ENCODE measurements around the gene BUB1B.
"Not testable (repeated sequence)": the region's sequence is repeated elsewhere in the genome, so short reads cannot be mapped to it uniquely, and the experiment has no call there.

BUB1B gene

GRCh38 chr15:40163657-40164416, 3.0 kb downstream of the BUB1B start:
- intact Hi-C loops (cut with DNase I): loop anchor here (5.0 kb wide), 1 partner anchor 57 kb away; the partner anchor contains the start of gene BMF
- no peak for DNase-seq

- DNase-seq; intact Hi-C loops (cut with DNase I): not testable (repeated sequence)
These were observed 6.5 kb downstream of the BUB1B start for GRCh38 chr15:40167374-40167773.

GRCh38 chr15:40175160-40175559, 14.3 kb downstream of the BUB1B start:
- intact Hi-C loops (cut with DNase I): no loop called here
- no peak for DNase-seq

GRCh38 chr15:40182358-40183029, 21.6 kb downstream of the BUB1B start:
- DNase-seq: no peak
- intact Hi-C loops (cut with DNase I): no loop called here

- intact Hi-C loops (cut with DNase I): no loop called here
- DNase-seq: no peak
These were observed 23.0 kb downstream of the BUB1B start for GRCh38 chr15:40183636-40184463.

- intact Hi-C loops (cut with DNase I): no loop called here
- DNase-seq: peak in 16 of 42 donors; percentile 7 to 51 (median 18)
These were observed 29.7 kb downstream of the BUB1B start for GRCh38 chr15:40190591-40190990.

- peak in 40 of 42 donors; percentile 20 to 83 (median 49) for DNase-seq
- intact Hi-C loops (cut with DNase I): no loop called here
These were observed 32.1 kb downstream of the BUB1B start for GRCh38 chr15:40192942-40193341.

GRCh38 chr15:40197434-40197833, 36.6 kb downstream of the BUB1B start:
- intact Hi-C loops (cut with DNase I): no loop called here

GRCh38 chr15:40198355-40199085, 37.7 kb downstream of the BUB1B start:
- intact Hi-C loops (cut with DNase I): no loop called here
- DNase-seq: no peak

More at GRCh38 chr15:40197434-40197833, 36.6 kb downstream of the BUB1B start:
- DNase-seq: no peak

- intact Hi-C loops (cut with DNase I): no loop called here
- DNase-seq: no peak
These were observed 43.2 kb downstream of the BUB1B start for GRCh38 chr15:40204100-40204499.

GRCh38 chr15:40217166-40217824, 56.4 kb downstream of the BUB1B start:
- intact Hi-C loops (cut with DNase I): loop anchor here (2.0 kb wide), 1 partner anchor 56 kb away; no protein-coding TSS in a partner anchor
- peak in 22 of 42 donors; percentile 12 to 78 (median 54) for DNase-seq

GRCh38 chr15:40219801-40220200, 58.9 kb downstream of the BUB1B start:
- no peak for DNase-seq
- intact Hi-C loops (cut with DNase I): no loop called here

GRCh38 chr15:40222131-40222530, 61.3 kb downstream of the BUB1B start:
- intact Hi-C loops (cut with DNase I): no loop called here
- DNase-seq: no peak

GRCh38 chr15:40226736-40227135, 65.9 kb downstream of the BUB1B start:
- DNase-seq: no peak
- intact Hi-C loops (cut with DNase I): no loop called here

GRCh38 chr15:40229316-40229715, 68.4 kb downstream of the BUB1B start:
- DNase-seq: no peak
- intact Hi-C loops (cut with DNase I): no loop called here

GRCh38 chr15:40229956-40230355, 69.1 kb downstream of the BUB1B start:
- intact Hi-C loops (cut with DNase I): no loop called here
- DNase-seq: no peak

GRCh38 chr15:40232625-40233070, 71.8 kb downstream of the BUB1B start:
- DNase-seq: peak in 2 of 42 donors; percentile 38
- intact Hi-C loops (cut with DNase I): no loop called here
